HCT116 (cell line): Measurements from ENCODE around the gene LPAR1. TPM values are rescaled to one million over a fixed set of nuclear protein-coding genes. Genes with fewer than 3 reads are reported as not detected.

Source experiments
- ATAC-seq: fragments of 200-7000 bp; cut with Tn5 transposase; 2 replicates; pipeline ENCODE4 v1.9.1; 2020; ENCODE audit warnings: mild to moderate bottlenecking, moderate library complexity
- BruUV-seq: library from RNA; stranded (reverse); fragments of 400-500 nt; replicated peaks from 2 replicates; lab custom pipeline; 2021; lab: Mats Ljungman, UMichigan
- CTCF ChIA-PET: fragments of 300-600 bp; sonication (Branson Sonifier 250); formaldehyde crosslinking; loops from one replicate; lab custom pipeline; 2021; ENCODE audit warnings: antibody characterized with exemption; lab: Charles Lee
- POLR2A ChIA-PET: fragments of 300-600, 350-600 bp; sonication (Branson Sonifier 250); formaldehyde crosslinking; loops from one replicate; lab custom pipeline; 2021; ENCODE audit warnings: antibody characterized with exemption; lab: Charles Lee
- RAD21 ChIA-PET, 2 experiments: fragments of 300-600 bp; sonication (Branson Sonifier 250); formaldehyde crosslinking; loops; one replicate each; lab custom pipeline; 2023; ENCODE audit warnings: low total read pairs in 2 of 2; ENCODE audit not compliant: uncharacterized antibody in 2 of 2, unreplicated experiment in 2 of 2, low non-redundant PET in 1 of 2; lab: Charles Lee
- DNase-seq: peaks from one replicate; pipeline ENCODE4 v3.0.0-alpha.2; 2010; ENCODE audit warnings: low read depth, low spot score
- H2AFZ ChIP-seq: fragments of 200-600 bp; shearing (Covaris generic), sonication (generic); 2 replicates; pipeline ENCODE4 v1.6.1; 2017; ENCODE audit warnings: low read depth, mixed run types, mixed read lengths, antibody characterized with exemption, low read length; ENCODE audit not compliant: poor library complexity, severe bottlenecking
- H3K27ac ChIP-seq: 2 replicates; pipeline ENCODE4 v1.5.1; 2012; ENCODE audit warnings: low read depth, low read length
- H3K27me3 ChIP-seq: fragments of 200-600 bp; sonication (generic); 2 replicates; pipeline ENCODE4 v1.6.1; 2016; ENCODE audit warnings: mixed run types, low read length, mixed read lengths; ENCODE audit not compliant: insufficient read depth
- H3K36me3 ChIP-seq, 2 experiments: fragments of 200-500 bp in 1 of 2; fragments of 200-600 bp in 1 of 2; sonication (Bioruptor generic) in 1 of 2; sonication (generic) in 1 of 2; 2 replicates each; pipeline versions ENCODE4 v1.5.1 to v1.6.1; 2014 to 2016; ENCODE audit warnings: low read length in 2 of 2, inconsistent platforms in 1 of 2, mixed read lengths in 1 of 2, mixed run types in 1 of 2; ENCODE audit not compliant: insufficient read depth in 2 of 2, control insufficient read depth in 1 of 2
- H3K4me1 ChIP-seq, 2 experiments: fragments of 200-600 bp in 1 of 2; sonication (generic) in 1 of 2; 2 replicates each; pipeline versions ENCODE4 v1.5.1 to v1.6.1; 2012 to 2017; ENCODE audit warnings: low read length in 2 of 2, inconsistent platforms in 1 of 2, mild to moderate bottlenecking in 1 of 2, mixed read lengths in 1 of 2, mixed run types in 1 of 2, moderate library complexity in 1 of 2; ENCODE audit not compliant: insufficient read depth in 2 of 2, control insufficient read depth in 1 of 2
- H3K4me2 ChIP-seq: fragments of 200-600 bp; sonication (generic); 2 replicates; pipeline ENCODE4 v1.6.1; 2017; ENCODE audit warnings: mixed run types, low read length, mixed read lengths
- H3K4me3 ChIP-seq, 2 experiments: fragments of 200-600 bp in 1 of 2; sonication (generic) in 1 of 2; replicated peaks in 1 of 2; 2 replicates each; pipeline ENCODE4 v1.5.1; 2011 to 2016; ENCODE audit warnings: low read length in 2 of 2, control low read depth in 1 of 2, low read depth in 1 of 2, mild to moderate bottlenecking in 1 of 2, mixed read lengths in 1 of 2, mixed run types in 1 of 2
- H3K79me2 ChIP-seq: fragments of 200-600 bp; sonication (generic); 2 replicates; pipeline ENCODE4 v1.6.1; 2017; ENCODE audit warnings: mild to moderate bottlenecking, mixed run types, low read length, moderate library complexity, mixed read lengths; ENCODE audit not compliant: insufficient read depth
- H3K9ac ChIP-seq: fragments of 200-600 bp; sonication (generic); 2 replicates; pipeline ENCODE4 v1.6.1; 2016; ENCODE audit warnings: low read length, mixed read lengths
- H3K9me2 ChIP-seq: fragments of 200-600 bp; sonication (generic), shearing (Covaris generic); 2 replicates; pipeline ENCODE4 v1.6.1; 2017; ENCODE audit warnings: mixed run types, mild to moderate bottlenecking, moderate library complexity; ENCODE audit not compliant: insufficient read depth
- H3K9me3 ChIP-seq, 2 experiments: fragments of 200-500 bp in 1 of 2; fragments of 200-600 bp in 1 of 2; sonication (Bioruptor generic) in 1 of 2; sonication (generic) in 1 of 2; 2 replicates each; pipeline ENCODE4 v1.6.1; 2014 to 2017; ENCODE audit warnings: low read length in 2 of 2, mixed read lengths in 2 of 2, inconsistent platforms in 1 of 2, low read depth in 1 of 2, mild to moderate bottlenecking in 1 of 2, mixed run types in 1 of 2, moderate library complexity in 1 of 2; ENCODE audit not compliant: control insufficient read depth in 1 of 2, insufficient read depth in 1 of 2
- H4K20me1 ChIP-seq: fragments of 200-600 bp; sonication (generic), shearing (Covaris generic); 2 replicates; pipeline ENCODE4 v1.6.1; 2017; ENCODE audit warnings: mixed run types, mild to moderate bottlenecking, moderate library complexity; ENCODE audit not compliant: insufficient read depth
- ATF3 ChIP-seq: IDR thresholded peaks from 2 replicates; pipeline ENCODE4 v1.6.1; 2012
- CBX3 ChIP-seq: IDR thresholded peaks from 2 replicates; pipeline ENCODE4 v1.6.1; 2012; ENCODE audit warnings: low read depth
- CEBPB ChIP-seq: IDR thresholded peaks from 2 replicates; pipeline ENCODE4 v1.6.1; 2012; ENCODE audit warnings: low read depth
- CTCF ChIP-seq, 3 experiments: fragments of 200-600 bp in 1 of 3; sonication (generic) in 1 of 3; IDR thresholded peaks in 2 of 3; conservative IDR thresholded peaks in 1 of 3; 2 replicates each; pipeline ENCODE4 v1.5.1; 2012 to 2017; ENCODE audit warnings: low read depth in 2 of 3, low read length in 2 of 3, antibody characterized with exemption in 1 of 3, borderline replicate concordance in 1 of 3, control low read depth in 1 of 3, mild to moderate bottlenecking in 1 of 3, mixed read lengths in 1 of 3, mixed run types in 1 of 3, moderate library complexity in 1 of 3; ENCODE audit not compliant: insufficient read depth in 1 of 3
- EGR1 ChIP-seq: IDR thresholded peaks from 2 replicates; pipeline ENCODE4 v1.6.1; 2012; ENCODE audit warnings: low read depth
- EZH2 ChIP-seq: fragments of 200-600 bp; sonication (generic); IDR thresholded peaks from 2 replicates; pipeline ENCODE4 v1.6.1; 2017; ENCODE audit warnings: antibody characterized with exemption, mixed run types
- MAX ChIP-seq: IDR thresholded peaks from 2 replicates; pipeline ENCODE4 v1.6.1; 2012
- POLR2A ChIP-seq: IDR thresholded peaks from 2 replicates; pipeline ENCODE4 v1.7.0; 2011; ENCODE audit warnings: borderline replicate concordance; ENCODE audit not compliant: insufficient read depth, insufficient read length; ENCODE audit errors: extremely low read depth
- RAD21 ChIP-seq: IDR thresholded peaks from 2 replicates; pipeline ENCODE4 v1.6.1; 2012; ENCODE audit warnings: low read depth, mild to moderate bottlenecking
- REST ChIP-seq: IDR thresholded peaks from 2 replicates; pipeline ENCODE4 v1.6.1; 2012; ENCODE audit warnings: low read depth
- SP1 ChIP-seq: IDR thresholded peaks from 2 replicates; pipeline ENCODE4 v1.6.1; 2012; ENCODE audit warnings: low read depth
- TCF7L2 ChIP-seq: IDR thresholded peaks from 2 replicates; pipeline ENCODE4 v1.7.0; 2011; ENCODE audit warnings: borderline replicate concordance, inconsistent platforms; ENCODE audit not compliant: insufficient read depth, insufficient read length; ENCODE audit errors: extremely low read depth
- YY1 ChIP-seq: IDR thresholded peaks from 2 replicates; pipeline ENCODE4 v1.6.1; 2011; ENCODE audit warnings: low read length, low read depth, moderate library complexity, mild to moderate bottlenecking; ENCODE audit not compliant: insufficient replicate concordance; ENCODE audit errors: extremely low read depth
- ZFX ChIP-seq: fragments of 450-650 bp; IDR thresholded peaks from 2 replicates; pipeline ENCODE4 v1.6.1; 2017
- intact Hi-C: fragments of 100-400 bp; cut with micrococcal nuclease; formaldehyde crosslinking; loops from 2 replicates; pipeline ENCODE4 v1.10.0; 2022
- total RNA-seq: library from RNA; stranded (reverse); gene quantifications from one replicate; pipeline ENCODE4 v1.2.1, GENCODE V29; 2021; ENCODE audit not compliant: unreplicated experiment

Gene LPAR1
- total RNA-seq, 1 experiment from 2014 or later: 7.4 TPM

GRCh38 chr9:110871736-110872135 lies 166.5 kb downstream of the LPAR1 start:
- DNase-seq: no peak
- intact Hi-C loops: no loop called here
- H3K9ac ChIP-seq: no peak overlapping the region
- no peaks in the 10 kb centered on the region for H3K9me2 ChIP-seq
- no peaks in the 10 kb centered on the region for H3K9me3 ChIP-seq
- no peak for ATAC-seq
- POLR2A ChIA-PET: no interaction called here
- CTCF ChIA-PET: no interaction called here
- RAD21 ChIA-PET: no interaction called here
- no peak overlapping the region for H3K4me3 ChIP-seq
- TF ChIP-seq YY1 (no peak), CBX3 (no peak), MAX (no peak), CTCF (IDR thresholded peaks at IDR 0.05 in 2 of 3, conservative IDR thresholded peaks at IDR 0.05 in 1 of 3; ENCODE audit: borderline replicate concordance in 1 of 3, insufficient read depth in 1 of 3, low read depth in 2 of 3, low read length in 2 of 3) (no peak), ATF3 (no peak), POLR2A (no peak), TCF7L2 (no peak)
- H3K4me1 ChIP-seq: no peaks in the 10 kb centered on the region
- H3K79me2 ChIP-seq: no peaks in the 10 kb centered on the region
- no peaks in the 10 kb centered on the region for H3K27me3 ChIP-seq
- H4K20me1 ChIP-seq: no peaks in the 10 kb centered on the region
- H3K36me3 ChIP-seq: no peaks in the 10 kb centered on the region
- BruUV-seq: no TSS peak
- H3K27ac ChIP-seq: no peak overlapping the region
- no peak overlapping the region for H3K4me2 ChIP-seq
- H2AFZ ChIP-seq: no peak overlapping the region

DNA sequence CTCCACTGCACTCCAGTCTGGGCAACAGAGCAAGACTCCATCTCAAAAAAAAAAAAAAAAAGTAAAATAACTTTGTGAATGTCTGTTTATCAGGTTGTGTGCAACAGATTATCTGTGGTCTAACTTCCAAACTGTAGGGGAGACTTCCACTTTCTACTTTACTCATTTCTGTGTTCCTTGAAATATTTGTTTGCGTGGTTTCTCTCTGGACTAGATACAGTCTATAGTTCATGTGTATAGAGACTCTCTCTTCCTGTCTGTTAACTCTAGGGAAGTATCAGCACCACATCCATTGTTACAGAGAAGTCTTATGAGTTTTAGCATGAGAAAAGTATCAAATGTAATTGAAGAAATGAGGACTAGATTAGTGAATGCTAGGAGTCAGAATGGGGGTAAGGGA lies 168.3 kb downstream of the LPAR1 start:
- ATAC-seq (no peak), DNase-seq (no peak)
- POLR2A ChIA-PET: no interaction called here
- H3K27ac ChIP-seq: no peak overlapping the region
- CTCF ChIA-PET: no interaction called here
- no peaks in the 10 kb centered on the region for H3K9me3 ChIP-seq
- H3K79me2 ChIP-seq: no peaks in the 10 kb centered on the region
- RAD21 ChIA-PET: no interaction called here
- no peak overlapping the region for H3K9ac ChIP-seq
- H3K9me2 ChIP-seq: no peaks in the 10 kb centered on the region
- H3K4me3 ChIP-seq: no peak overlapping the region
- no peaks in the 10 kb centered on the region for H3K4me1 ChIP-seq
- no peak overlapping the region for H3K4me2 ChIP-seq
- H3K36me3 ChIP-seq: no peaks in the 10 kb centered on the region
- no peak overlapping the region for H2AFZ ChIP-seq
- no peaks in the 10 kb centered on the region for H4K20me1 ChIP-seq
- no peaks in the 10 kb centered on the region for H3K27me3 ChIP-seq
- intact Hi-C loops: no loop called here
- BruUV-seq: no TSS peak
- no peak for TF ChIP-seq ZFX
- TF ChIP-seq SP1: no peak
- TF ChIP-seq REST: no peak
- TF ChIP-seq EZH2: no peak
- no peak for TF ChIP-seq CEBPB
- no peak for TF ChIP-seq EGR1
- no peak for TF ChIP-seq RAD21
